Endothelial cell of hepatic sinusoid (primary cell): Measurements from ENCODE around the gene AIFM2.
"Not testable (repeated sequence)": the region's sequence is repeated elsewhere in the genome, so short reads cannot be mapped to it uniquely, and the experiment has no call there.

Experiments used
- in situ Hi-C: cut with HindIII; loops from 2 replicates; pipeline ENCODE4 v1.10.0; 2017; ENCODE audit warnings: low sequenced_read_pairs

AIFM2 gene

GRCh38 chr10:70096016-70096704, 36.5 kb downstream of the AIFM2 start:
- in situ Hi-C loops: no loop called here

- in situ Hi-C loops: no loop called here
Observed at GRCh38 chr10:70094250-70094649, 38.4 kb downstream of the AIFM2 start.

GRCh38 chr10:70093335-70093944, 39.2 kb downstream of the AIFM2 start:
- in situ Hi-C loops: no loop called here

DNA sequence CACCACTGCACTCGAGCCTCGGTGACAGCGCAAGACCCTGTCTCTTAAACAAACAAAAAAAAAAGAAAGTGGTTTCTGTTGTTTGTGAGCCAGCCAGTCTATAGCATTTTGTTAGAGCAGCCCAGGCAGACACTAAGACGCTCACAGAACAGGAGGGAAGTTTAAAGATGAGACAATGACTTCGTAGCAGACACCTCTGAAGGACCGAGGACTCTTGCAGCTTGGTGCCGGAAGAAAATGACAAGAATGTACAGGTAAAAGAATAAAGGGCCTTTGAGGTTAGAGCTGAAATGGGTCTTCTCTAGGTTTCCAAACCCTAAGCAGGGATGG, 40.3 kb downstream of the AIFM2 start:
- in situ Hi-C loops: no loop called here

DNA sequence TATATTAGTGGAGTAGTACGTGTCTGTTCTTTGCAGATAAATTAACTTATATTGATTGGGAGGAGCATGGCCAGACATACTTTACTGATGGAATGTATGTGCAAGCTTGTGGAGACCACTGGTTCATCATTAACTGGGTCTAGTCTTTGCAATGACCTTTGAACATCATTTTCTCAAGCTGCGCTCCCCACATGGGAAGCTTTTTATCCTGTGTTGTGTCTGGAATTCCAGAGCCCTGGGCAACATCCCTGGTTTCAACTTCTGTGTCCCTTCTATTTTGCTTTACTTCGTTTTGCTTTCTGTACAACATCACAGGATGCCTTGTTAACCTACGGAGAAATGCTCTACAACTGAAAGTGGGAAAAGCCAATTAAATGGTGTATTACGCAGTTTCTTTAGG, 41.7 kb downstream of the AIFM2 start:
- in situ Hi-C loops: no loop called here

- in situ Hi-C loops: no loop called here
Observed at GRCh38 chr10:70090013-70090412, 42.6 kb downstream of the AIFM2 start.

GRCh38 chr10:70088308-70088698, 44.3 kb downstream of the AIFM2 start:
- in situ Hi-C loops: no loop called here

DNA sequence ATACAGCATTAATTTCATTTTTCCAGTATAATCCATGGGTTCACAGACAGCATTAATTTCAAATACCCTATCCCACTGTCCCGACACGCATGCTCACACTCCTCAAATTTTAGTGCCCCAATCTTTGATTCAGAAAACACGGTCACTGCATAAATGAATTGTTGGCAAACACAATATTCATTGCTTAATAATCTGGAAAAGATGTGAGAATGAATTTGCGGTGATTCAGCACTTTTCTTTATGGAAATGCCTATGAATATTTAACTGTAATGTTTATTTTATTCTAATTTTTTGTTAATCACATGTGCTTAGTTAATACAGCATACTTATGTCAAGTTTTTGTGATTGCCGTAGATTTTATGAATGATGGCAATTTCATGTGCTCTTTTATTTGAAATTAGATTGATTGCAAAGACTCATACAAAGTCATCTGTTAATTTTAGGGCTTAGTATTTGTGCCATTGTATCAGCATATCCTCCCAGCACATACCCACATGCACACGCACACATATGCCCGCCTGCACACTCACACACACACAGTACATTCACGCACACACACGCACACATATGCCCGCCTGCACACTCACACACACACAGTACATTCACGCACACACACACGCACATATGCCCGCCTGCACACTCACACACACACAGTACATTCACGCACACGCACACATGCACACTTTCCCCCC, 44.9 kb downstream of the AIFM2 start:
- in situ Hi-C loops: no loop called here

DNA sequence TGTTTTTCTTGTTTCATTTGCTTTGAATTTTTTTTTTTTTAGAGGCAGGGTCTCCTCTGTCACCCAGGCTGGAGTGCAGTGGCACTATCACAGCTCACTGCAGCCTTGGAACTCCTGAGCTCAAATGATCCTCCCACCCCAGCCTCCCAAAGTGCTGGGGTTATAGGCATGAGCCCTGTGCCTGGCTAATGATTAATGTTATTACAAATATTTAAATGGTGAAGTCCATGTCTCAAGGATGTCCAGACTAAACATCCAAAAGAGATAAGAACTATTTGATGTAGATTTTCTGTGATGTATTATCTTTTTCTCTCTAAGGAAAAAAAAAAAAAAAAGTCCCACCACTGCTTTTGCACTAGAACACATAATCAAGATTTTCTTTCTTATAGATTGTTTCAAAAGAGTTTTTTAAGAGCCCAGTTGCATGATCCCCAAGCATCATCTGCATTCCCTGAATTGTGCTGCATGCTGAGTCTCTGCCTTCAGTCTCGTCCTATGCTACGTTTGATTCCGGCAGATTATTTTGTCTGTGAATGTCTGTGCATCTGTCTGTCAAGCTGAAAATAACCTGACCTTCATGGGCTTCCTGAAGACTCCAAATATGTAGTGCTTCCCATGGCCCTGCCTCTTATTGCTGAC, 46.5 kb downstream of the AIFM2 start:
- in situ Hi-C loops: no loop called here

GRCh38 chr10:70084189-70084588, 48.4 kb downstream of the AIFM2 start:
- in situ Hi-C loops: no loop called here

GRCh38 chr10:70080789-70081188, 51.8 kb downstream of the AIFM2 start:
- in situ Hi-C loops: not testable (repeated sequence)

GRCh38 chr10:70078937-70079336, 53.7 kb downstream of the AIFM2 start:
- in situ Hi-C loops: no loop called here

DNA sequence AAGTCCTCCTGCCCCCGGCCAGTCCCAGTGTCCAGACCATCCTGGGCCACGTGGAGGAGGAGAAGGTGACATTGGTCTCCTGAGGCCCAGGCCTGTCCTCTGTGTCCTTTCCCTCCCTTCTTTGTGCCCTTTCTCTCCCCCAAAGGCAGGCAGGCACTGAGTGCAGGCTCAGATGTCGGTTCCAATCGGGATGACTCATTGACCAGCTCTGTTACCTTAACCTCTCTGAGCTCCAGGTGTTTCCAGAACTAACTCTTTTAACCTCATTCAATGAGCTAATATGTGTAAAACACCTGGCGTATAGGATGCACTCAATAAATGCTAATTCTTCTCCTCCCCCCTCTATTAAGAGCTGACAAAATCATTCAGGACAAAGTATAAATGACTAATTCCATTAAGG, 54.3 kb downstream of the AIFM2 start:
- in situ Hi-C loops: no loop called here

DNA sequence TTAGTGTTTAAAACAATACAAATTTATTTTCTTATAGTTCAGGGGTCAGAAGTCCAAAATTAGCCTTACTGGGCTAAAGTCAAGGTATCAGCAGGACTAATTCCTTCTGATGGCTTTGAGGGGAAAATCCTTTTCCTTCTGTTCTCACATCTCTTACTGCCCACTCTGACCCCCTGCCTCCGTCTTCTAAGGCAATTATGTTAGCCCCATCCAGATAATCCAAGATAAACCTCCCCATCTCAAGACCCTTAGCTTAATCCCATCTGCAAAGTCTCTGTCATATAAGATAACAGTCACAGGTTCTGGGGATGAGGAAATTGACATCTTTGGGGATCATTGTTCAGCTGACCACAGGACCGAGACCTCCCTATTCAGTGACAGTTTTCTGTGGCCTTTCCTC, 57.7 kb downstream of the AIFM2 start:
- in situ Hi-C loops: no loop called here

GRCh38 chr10:70074165-70074564, 58.5 kb downstream of the AIFM2 start:
- in situ Hi-C loops: no loop called here

- in situ Hi-C loops: no loop called here
Observed at GRCh38 chr10:70070834-70071233, 61.8 kb downstream of the AIFM2 start.

- in situ Hi-C loops: loop anchor here (5.0 kb wide), 1 partner anchor 277 kb away; no protein-coding TSS in a partner anchor
Observed at GRCh38 chr10:70069346-70069745, 63.3 kb downstream of the AIFM2 start.

DNA sequence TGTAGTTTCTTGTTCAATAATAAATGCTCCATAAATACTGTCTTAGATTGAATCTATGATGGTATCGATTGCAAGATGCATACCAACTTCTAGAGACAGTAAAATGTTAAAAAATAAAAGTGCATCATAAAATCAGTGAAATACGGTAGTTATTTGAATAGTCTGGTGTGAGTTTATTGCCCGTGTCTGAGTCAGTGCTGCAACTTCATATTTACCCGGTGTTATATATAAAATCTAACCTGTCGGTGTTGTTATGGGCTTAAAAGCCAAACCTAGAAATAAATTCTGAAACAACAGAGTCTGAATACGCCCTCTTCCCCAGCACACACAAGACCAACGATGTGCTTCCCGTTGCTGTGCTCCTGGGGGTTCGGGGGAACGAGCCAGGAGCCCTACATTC, 63.7 kb downstream of the AIFM2 start:
- in situ Hi-C loops: loop anchor here (5.0 kb wide), 1 partner anchor 277 kb away; no protein-coding TSS in a partner anchor

GRCh38 chr10:70067586-70067985, 65.0 kb downstream of the AIFM2 start:
- in situ Hi-C loops: loop anchor here (5.0 kb wide), 1 partner anchor 275 kb away; no protein-coding TSS in a partner anchor

DNA sequence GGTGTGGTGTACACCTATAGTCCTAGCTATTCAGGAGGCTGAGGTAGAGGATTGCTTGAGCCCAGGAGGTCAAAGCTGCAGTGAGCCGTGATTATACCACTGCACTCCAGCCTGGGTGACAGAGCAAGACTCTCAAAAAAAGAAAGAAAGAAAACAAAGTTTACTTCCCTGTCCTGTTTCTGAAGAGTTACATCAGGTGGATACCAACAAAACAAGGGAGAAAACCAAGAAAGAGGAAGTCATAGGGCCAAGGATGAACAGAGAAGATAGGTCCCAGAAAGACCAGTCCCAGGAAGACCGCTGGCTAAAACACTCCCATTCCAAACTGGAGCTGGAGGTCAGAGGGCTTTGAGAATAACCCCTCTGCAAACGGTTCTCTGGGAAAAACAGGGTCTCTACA, 66.4 kb downstream of the AIFM2 start:
- in situ Hi-C loops: loop anchor here (5.0 kb wide), 1 partner anchor 274 kb away; no protein-coding TSS in a partner anchor

- in situ Hi-C loops: no loop called here
Observed at GRCh38 chr10:70064486-70064885, 68.1 kb downstream of the AIFM2 start.
